HG03342 (cell line): Measurements from ENCODE around the gene S100A2.
"Not testable (repeated sequence)": the region's sequence is repeated elsewhere in the genome, so short reads cannot be mapped to it uniquely, and the experiment has no call there.

Source experiments
- ATAC-seq: cut with Tn5 transposase; IDR thresholded peaks from one replicate; pipeline ENCODE4 v1.9.1; 2021; ENCODE audit warnings: mild to moderate bottlenecking, moderate library complexity; ENCODE audit not compliant: unreplicated experiment

The S100A2 gene

DNA sequence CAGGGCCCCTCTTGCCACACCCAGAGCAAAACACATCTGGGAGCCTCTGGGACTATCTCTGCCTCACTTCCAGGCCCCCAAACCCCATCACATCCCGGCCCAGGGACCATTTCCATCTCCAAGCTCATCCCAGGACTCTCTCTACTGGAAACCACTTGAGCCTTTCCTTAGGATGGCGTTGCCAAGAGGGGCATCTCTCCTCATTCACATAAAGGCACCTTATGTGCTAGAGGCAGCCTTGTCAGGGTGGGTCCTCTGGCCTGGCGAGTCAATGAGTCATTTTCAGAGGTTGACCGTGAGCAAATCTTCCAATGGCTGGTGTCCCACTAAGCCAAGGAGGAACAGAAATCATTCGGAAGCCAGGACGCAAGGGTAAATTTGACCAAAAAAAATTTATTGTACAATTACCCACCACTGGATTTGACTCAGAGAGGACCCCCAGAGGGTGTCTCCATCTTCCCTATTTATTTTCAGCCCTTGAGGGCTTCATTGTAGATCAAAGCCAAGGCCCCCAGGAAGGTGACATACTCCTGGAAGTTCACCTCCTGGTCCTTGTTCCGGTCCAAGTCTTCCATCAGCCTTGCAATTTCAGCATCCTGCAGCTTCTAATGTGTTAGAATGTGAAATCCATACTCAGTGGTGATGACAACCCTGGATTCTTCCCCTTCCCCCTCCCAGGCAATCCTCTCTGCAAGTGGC, 31.3 kb downstream of the S100A2 start:
- ATAC-seq, result no peak

GRCh38 chr1:153533689-153534201, 31.9 kb downstream of the S100A2 start:
- ATAC-seq, result no peak

DNA sequence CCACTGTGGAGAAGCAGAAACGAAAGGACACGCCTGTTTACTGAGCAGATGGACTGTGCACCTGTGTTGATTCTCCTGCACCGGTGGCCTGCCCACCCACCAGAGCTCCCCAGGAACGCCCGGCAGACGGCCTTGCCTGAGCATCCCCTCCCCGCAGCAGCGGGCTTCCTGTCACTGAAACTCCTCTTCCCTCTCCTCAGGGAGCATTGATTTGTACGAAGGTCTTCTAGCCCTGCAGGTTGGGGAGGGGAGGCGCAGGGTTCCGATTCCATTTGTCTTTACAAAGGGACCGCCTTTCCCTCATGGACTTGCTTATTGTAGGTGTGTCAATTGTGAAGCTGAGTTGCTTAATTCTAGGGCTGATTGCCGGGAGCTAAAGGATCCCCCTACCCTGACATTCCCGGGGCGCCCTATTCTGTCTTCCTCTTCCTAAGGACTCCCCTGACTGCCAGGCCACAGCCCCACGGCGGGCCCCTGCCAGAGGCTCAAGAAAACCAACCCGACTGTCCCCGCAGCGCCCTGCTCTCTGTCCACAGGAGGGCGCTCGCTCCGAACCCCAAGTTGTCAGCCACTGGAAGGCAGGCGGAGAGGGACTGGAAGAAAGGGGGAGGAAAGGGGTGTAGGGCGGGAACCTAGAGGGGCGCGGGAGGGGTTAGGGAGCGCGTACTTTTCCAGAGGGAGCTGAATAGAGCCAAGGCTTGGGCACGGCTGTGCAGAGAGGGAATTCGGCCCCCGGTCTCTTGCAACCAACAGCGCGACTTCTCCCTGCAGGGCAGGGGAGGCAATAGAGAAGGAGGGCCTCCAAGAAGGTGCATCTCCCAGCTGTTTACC, 32.7 kb downstream of the S100A2 start:
- no peak for ATAC-seq

DNA sequence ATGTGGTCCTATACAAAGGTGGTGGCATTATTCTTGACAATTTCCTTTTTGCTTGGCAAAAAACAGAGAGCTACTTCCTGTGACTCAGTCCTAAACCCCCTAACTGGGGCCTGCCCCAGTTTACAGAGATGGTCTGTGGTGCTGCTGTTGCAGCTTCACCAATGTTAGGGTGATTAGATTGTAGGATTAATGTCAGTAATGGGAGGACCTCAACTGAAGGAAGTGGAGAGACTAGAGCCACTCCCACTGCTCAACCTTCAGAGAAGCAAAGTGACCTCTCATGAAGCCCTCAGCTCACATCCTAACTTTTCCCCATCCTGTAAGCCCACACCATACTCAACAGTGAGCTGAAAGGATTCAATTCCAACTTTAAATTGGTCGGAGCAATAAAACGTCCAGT, 33.5 kb downstream of the S100A2 start:
- no peak for ATAC-seq

DNA sequence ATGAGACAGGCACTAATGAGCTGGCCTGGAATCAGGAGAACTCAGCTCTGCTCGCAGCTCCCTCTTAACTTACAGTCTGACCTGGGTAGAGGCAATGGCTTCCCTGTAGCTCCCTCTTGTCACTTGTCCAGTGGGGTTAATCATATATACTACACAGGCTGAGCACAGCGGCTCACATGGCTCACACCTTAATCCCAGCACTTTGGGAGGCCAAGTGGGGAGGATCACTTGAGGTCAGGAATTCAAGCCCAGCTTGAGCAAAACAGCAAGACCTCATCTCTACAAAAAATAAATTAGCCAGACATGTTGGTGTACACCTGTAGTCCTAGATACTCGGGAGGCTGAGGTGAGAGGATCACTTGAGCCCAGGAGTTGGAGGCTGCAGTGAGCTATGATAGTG, 34.0 kb downstream of the S100A2 start:
- no peak for ATAC-seq

- ATAC-seq, result no peak
Measured at GRCh38 chr1:153527683-153528040, 38.0 kb downstream of the S100A2 start.

GRCh38 chr1:153527023-153527682, 38.5 kb downstream of the S100A2 start:
- ATAC-seq, result no peak

GRCh38 chr1:153526132-153526543, 39.5 kb downstream of the S100A2 start:
- ATAC-seq, result no peak

- ATAC-seq, result no peak
Measured at GRCh38 chr1:153525088-153525728, 40.4 kb downstream of the S100A2 start.

DNA sequence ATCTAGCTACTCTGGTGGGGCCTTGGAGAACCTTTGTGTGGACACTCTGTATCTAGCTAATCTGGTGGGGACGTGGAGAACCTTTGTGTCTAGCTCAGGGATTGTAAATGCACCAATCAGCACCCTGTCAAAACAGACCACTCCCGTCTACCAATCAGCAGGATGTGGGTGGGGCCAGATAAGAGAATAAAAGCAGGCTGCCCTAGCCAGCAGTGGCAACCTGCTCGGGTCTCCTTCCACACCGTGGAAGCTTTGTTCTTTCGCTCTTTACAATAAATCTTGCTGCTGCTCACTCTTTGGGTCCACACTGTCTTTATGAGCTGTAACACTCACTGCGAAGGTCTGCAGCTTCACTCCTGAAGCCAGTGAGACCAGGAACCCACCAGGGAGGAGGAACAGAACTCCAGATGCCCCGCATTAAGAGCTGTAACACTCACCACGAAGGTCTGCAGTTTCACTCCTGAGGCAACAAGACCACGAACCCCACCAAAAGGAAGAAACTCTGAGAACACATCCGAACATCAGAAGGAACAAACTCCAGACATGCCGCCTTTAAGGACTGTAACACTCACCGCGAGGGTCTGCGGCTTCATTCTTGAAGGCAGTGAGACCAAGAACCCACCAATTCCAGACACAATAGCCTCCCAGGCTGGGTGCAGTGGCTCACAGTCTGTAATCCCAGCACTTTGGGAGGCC, 43.1 kb downstream of the S100A2 start:
- ATAC-seq, result not testable (repeated sequence)

GRCh38 chr1:153521808-153522207, 43.8 kb downstream of the S100A2 start:
- not testable (repeated sequence) for ATAC-seq

GRCh38 chr1:153520818-153521476, 44.7 kb downstream of the S100A2 start:
- ATAC-seq, result no peak

DNA sequence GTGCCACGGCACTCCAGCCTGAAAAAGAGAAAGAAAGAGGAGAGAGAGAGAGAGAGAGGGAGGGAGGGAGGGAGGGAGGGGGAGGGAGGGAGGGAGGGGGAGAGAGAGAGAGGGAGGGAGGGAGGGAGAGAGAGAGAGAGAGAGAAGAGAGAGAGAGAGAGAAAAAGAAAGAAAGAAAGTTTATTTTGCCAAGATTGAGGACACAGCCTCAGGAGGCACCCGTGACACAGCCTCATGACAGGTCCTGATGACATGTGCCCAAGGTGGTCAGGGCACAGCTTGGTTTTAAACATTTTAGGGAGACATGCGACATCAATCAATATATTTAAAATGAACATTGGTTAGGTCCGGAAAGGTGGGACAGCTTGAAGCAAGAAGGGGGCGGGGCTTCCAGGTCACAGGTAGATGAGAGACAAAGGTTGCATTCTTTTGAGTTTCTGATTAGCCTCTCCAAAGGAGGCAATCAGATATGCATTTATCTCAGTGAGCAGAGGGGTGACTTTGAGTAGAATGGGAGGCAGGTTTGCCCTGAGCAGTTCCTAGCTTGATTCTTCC, 45.4 kb downstream of the S100A2 start:
- ATAC-seq, result not testable (repeated sequence)

DNA sequence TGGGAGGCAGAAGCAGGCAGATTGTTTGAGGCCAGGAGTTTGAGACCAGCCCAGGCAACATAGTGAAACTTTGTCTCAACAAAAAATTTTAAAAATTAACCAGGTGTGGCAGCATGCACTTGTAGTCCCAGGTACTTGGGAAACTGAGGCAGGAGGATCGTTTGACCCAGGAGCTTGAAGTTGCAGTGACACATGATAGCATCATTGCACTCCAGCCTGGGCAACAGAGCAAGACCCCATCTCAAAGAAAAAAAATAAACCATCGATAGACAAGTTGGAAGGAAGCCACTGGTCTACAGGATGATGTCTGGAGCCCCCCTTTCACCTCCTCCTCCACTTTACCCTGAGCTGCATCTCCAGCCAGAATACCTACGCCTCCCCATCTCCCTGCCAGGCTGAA, 46.4 kb downstream of the S100A2 start:
- no peak for ATAC-seq

GRCh38 chr1:153515504-153516394, 49.9 kb downstream of the S100A2 start:
- ATAC-seq, result no peak

GRCh38 chr1:153513666-153514065, 52.0 kb downstream of the S100A2 start:
- no peak for ATAC-seq

DNA sequence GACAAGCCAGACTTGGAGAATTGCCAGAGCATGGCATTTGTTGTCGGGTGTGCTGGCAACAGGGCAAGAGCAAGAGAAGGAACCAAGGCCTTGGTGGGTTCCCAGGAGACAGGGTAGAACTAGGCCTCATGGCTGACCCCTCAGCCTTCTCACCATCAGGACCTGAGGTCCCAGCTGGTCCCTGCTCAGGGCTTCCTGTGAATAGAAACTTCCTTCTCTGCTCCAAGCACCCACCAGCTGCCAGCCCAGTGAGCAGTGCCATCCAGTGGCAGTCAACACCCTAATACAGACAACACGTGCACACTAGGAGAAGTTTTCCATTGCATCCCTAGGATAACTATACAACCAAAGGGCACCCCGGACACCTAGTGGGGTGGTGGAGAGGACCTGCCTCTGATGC, 52.6 kb downstream of the S100A2 start:
- no peak for ATAC-seq
